Breast epithelium (tissue), 3 donors: Measurements from ENCODE around the gene COL4A5.

Experiments
- POLR2A ChIP-seq: fragments of 450-650 bp; IDR thresholded peaks from one replicate; pipeline ENCODE4 v1.6.1; 2016; ENCODE audit warnings: antibody characterized with exemption, mild to moderate bottlenecking, moderate library complexity
- POLR2AphosphoS5 ChIP-seq, 3 donors: sonication (generic); formaldehyde crosslinking; IDR thresholded peaks; one replicate each; pipeline ENCODE4 v1.6.1; 2017; ENCODE audit warnings: antibody characterized with exemption in 3 of 3
- TF ChIP-seq, protein P1 (sequence below), 3 donors: fragments of 450-650 bp; IDR thresholded peaks; one replicate each; pipeline ENCODE4 v1.5.1; 2016 to 2017; ENCODE audit warnings: antibody characterized with exemption in 3 of 3, mild to moderate bottlenecking in 3 of 3, moderate library complexity in 3 of 3

DNA sequence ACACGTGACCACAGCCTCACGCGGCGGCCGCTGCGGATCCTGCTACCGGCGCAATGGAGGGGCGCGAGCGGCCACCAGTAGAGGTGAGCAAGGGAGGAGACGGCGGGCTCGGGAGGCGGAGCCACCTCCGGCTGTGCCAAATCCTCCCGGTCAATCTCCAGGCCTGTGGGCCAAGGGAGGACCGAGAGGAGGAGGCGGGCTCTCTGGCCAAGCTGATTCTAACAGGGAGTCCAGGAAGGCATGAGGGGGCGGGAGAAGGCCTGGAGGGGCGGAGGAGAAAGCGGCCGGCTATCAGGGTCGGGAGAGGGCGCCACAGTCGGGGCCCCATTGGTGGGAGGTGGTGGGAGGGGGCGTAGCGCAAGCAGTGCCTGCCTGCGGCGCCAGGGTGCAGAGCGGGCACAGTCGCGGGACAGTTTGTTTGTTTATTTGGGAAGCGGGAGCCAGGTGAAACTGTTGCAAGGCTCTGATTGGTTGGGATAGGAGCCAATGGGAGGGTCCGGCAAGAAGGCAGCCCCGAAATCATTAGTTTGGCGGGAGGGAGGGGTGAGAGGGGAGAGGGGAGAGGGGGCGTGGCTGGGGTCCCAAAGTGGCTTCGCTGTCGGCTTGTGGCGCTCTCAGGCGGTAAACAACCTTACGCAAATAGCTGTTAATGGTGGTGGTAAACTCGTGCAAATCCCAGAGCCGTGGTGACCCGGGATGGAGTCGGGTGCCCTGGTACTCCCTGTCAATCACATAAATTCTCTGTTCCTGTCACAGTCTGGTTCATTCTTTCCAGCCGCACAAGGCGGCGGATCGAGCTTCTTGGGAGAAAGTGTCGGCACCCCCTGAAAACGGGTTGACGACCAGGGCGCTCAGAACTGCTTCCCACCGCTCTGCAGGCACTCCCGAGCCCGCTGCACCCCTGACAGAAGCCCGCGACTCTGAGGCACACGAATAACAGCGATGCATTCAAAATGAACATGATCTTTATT is 297.2 kb downstream of the COL4A5 start, which contains the start of gene IRS4:
- TF ChIP-seq, protein P1, sequence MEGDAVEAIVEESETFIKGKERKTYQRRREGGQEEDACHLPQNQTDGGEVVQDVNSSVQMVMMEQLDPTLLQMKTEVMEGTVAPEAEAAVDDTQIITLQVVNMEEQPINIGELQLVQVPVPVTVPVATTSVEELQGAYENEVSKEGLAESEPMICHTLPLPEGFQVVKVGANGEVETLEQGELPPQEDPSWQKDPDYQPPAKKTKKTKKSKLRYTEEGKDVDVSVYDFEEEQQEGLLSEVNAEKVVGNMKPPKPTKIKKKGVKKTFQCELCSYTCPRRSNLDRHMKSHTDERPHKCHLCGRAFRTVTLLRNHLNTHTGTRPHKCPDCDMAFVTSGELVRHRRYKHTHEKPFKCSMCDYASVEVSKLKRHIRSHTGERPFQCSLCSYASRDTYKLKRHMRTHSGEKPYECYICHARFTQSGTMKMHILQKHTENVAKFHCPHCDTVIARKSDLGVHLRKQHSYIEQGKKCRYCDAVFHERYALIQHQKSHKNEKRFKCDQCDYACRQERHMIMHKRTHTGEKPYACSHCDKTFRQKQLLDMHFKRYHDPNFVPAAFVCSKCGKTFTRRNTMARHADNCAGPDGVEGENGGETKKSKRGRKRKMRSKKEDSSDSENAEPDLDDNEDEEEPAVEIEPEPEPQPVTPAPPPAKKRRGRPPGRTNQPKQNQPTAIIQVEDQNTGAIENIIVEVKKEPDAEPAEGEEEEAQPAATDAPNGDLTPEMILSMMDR (IDR thresholded peaks at IDR 0.05): no peak
- TF ChIP-seq POLR2A (no peak), POLR2AphosphoS5 (IDR thresholded peaks at IDR 0.05) (no peak)
